HepG2 (cell line): ENCODE measurements around the gene TM9SF3. TPM values are rescaled to one million over a fixed set of nuclear protein-coding genes. Genes with fewer than 3 reads are reported as not detected.

Experiments used
- ATAC-seq: fragments of 200-7000 bp; cut with Tn5 transposase; 3 replicates; pipeline ENCODE4 v1.9.1; 2020; ENCODE audit warnings: mild to moderate bottlenecking, moderate library complexity
- BruUV-seq: library from RNA; stranded (reverse); fragments of 400-500 nt; replicated peaks from 2 replicates; lab custom pipeline; 2021; lab: Mats Ljungman, UMichigan
- CTCF ChIA-PET: fragments of 300-600 bp; formaldehyde crosslinking; extraction: SDS; loops from one replicate; lab custom pipeline; 2021; ENCODE audit warnings: low total read pairs, inconsistent platforms, low intra/inter-chr PET ratio; lab: Yijun Ruan, JAX
- POLR2A ChIA-PET: fragments of 350-600 bp; sonication (Branson Sonifier 250); formaldehyde crosslinking; loops from one replicate; lab custom pipeline; 2020; ENCODE audit warnings: antibody characterized with exemption, inconsistent platforms; lab: Yijun Ruan, JAX
- DNase-seq: peaks from one replicate; pipeline ENCODE4 v3.0.0-alpha.2; 2015; ENCODE audit warnings: low spot score
- FAIRE-seq: peaks from 3 replicates; lab custom pipeline; 2011; peaks lifted over from hg19 to GRCh38; lab: Jason Lieb, UNC
- H2AFZ ChIP-seq: one replicate; pipeline ENCODE4 v1.6.1; 2011; ENCODE audit warnings: low read length, inconsistent platforms
- H3K27ac ChIP-seq: fragments of 300-600 bp; 3 replicates; pipeline ENCODE4 v1.8.0; 2011; ENCODE audit warnings: mixed run types, mild to moderate bottlenecking, mixed read lengths, low read length, inconsistent platforms; ENCODE audit not compliant: insufficient read depth; ENCODE audit errors: extremely low read length
- H3K27me3 ChIP-seq, 2 experiments: fragments of 200-600 bp in 1 of 2; 2 replicates in 1 of 2; 3 replicates in 1 of 2; pipeline versions ENCODE4 v1.6.0 to v1.8.0; 2011; ENCODE audit warnings: low read length in 2 of 2, mild to moderate bottlenecking in 2 of 2, moderate library complexity in 2 of 2, inconsistent platforms in 1 of 2; ENCODE audit not compliant: insufficient read depth in 2 of 2, control insufficient read depth in 1 of 2
- H3K36me3 ChIP-seq, 2 experiments: fragments of 200-600 bp in 1 of 2; replicated peaks in 1 of 2; 2 replicates in 1 of 2; 3 replicates in 1 of 2; pipeline versions ENCODE4 v1.5.1 to v1.8.0; 2011; ENCODE audit warnings: low read length in 2 of 2, inconsistent platforms in 1 of 2; ENCODE audit not compliant: insufficient read depth in 2 of 2, control insufficient read depth in 1 of 2
- H3K4me1 ChIP-seq: 2 replicates; pipeline ENCODE4 v1.5.1; 2012; ENCODE audit warnings: low read length, inconsistent platforms; ENCODE audit not compliant: insufficient read depth
- H3K4me2 ChIP-seq: 2 replicates; pipeline ENCODE4 v1.6.0; 2011; ENCODE audit warnings: low read depth, low read length, inconsistent platforms
- H3K4me3 ChIP-seq, 3 experiments: fragments of 200-600 bp in 1 of 3; sonication (generic), shearing (Covaris generic) in 1 of 3; replicated peaks in 1 of 3; 2 replicates each; pipeline ENCODE4 v1.5.1; 2011 to 2016; ENCODE audit warnings: low read length in 3 of 3, inconsistent platforms in 2 of 3, low read depth in 2 of 3, mild to moderate bottlenecking in 2 of 3, control low read depth in 1 of 3, mixed read lengths in 1 of 3; ENCODE audit not compliant: insufficient read depth in 1 of 3
- H3K79me2 ChIP-seq: one replicate; pipeline ENCODE4 v1.6.1; 2011; ENCODE audit warnings: low read length, inconsistent platforms; ENCODE audit not compliant: insufficient read depth
- H3K9ac ChIP-seq: 2 replicates; pipeline ENCODE4 v1.6.0; 2011; ENCODE audit warnings: mild to moderate bottlenecking, low read depth, low read length, inconsistent platforms; ENCODE audit not compliant: insufficient read depth
- H3K9me3 ChIP-seq: 2 replicates; pipeline ENCODE4 v1.5.1; 2012; ENCODE audit warnings: mild to moderate bottlenecking, low read length
- H4K20me1 ChIP-seq: 2 replicates; pipeline ENCODE4 v1.6.0; 2011; ENCODE audit warnings: inconsistent platforms, mild to moderate bottlenecking, low read length, moderate library complexity; ENCODE audit not compliant: insufficient read depth
- DBP ChIP-seq: sonication (generic); formaldehyde crosslinking; IDR thresholded peaks from 2 replicates; pipeline ENCODE4 v1.4.0; 2020; ENCODE audit warnings: missing genetic modification reagents; ENCODE audit errors: not compliant biosample characterization
- HNF4A ChIP-seq: sonication (generic); formaldehyde crosslinking; IDR thresholded peaks from 2 replicates; pipeline ENCODE4 v1.4.0; 2020; ENCODE audit warnings: missing genetic modification reagents
- HNRNPK ChIP-seq: fragments of 200-400 bp; formaldehyde crosslinking; IDR thresholded peaks from 2 replicates; pipeline ENCODE4 v1.6.1; 2018; ENCODE audit warnings: low read length, low read depth, moderate library complexity, mild to moderate bottlenecking; ENCODE audit not compliant: poor library complexity, severe bottlenecking
- REL ChIP-seq: sonication (generic); formaldehyde crosslinking; conservative IDR thresholded peaks from 2 replicates; pipeline ENCODE4 v1.8.0; 2022; ENCODE audit warnings: mild to moderate bottlenecking, missing genetic modification reagents, moderate library complexity
- ZZZ3 ChIP-seq: sonication (generic); formaldehyde crosslinking; IDR thresholded peaks from 2 replicates; pipeline ENCODE4 v1.4.0; 2020; ENCODE audit warnings: missing genetic modification reagents, mild to moderate bottlenecking, borderline replicate concordance
- WGBS: methylation state at CpG from one replicate; pipeline ENCODE4 v1.1.6; 2017; ENCODE audit warnings: low lambda C conversion rate; 5-methylcytosine and 5-hydroxymethylcytosine counted together
- in situ Hi-C: cut with HindIII; loops from 2 replicates; pipeline ENCODE4 v1.10.0; 2017; ENCODE audit warnings: low pct_unique_long_range_greater_than_20kb; ENCODE audit not compliant: extremely low pct_ligation_motif_present
- intact Hi-C: fragments of 100-400 bp; cut with micrococcal nuclease; formaldehyde crosslinking; loops from one replicate; pipeline ENCODE4 v1.10.0; 2022; ENCODE audit not compliant: unreplicated experiment
- polyA plus RNA-seq, 8 experiments: library from polyadenylated mRNA; depleted of rRNA in 3 of 8; stranded (reverse) in 7 of 8; unstranded in 1 of 8; fragments of >200 nt; fragmentation: Illumina TruSeq in 4 of 8; extraction: Trizol in 4 of 8; gene quantifications; 2 replicates each; pipeline versions ENCODE4 v1.2.1 to v1.2.3, GENCODE V29; 2011 to 2016; ENCODE audit warnings: low read depth in 4 of 8, missing spikeins in 1 of 8, mixed read lengths in 1 of 8; ENCODE audit not compliant: insufficient read depth in 1 of 8
- total RNA-seq, 5 experiments: library from RNA; depleted of rRNA; stranded (reverse); fragments of >200 nt; fragmentation: Illumina TruSeq; extraction: Trizol; gene quantifications; 2 replicates each; pipeline ENCODE4 v1.2.3, GENCODE V29; 2016; ENCODE audit warnings: low read depth in 1 of 5

Gene TM9SF3
- total and polyA plus RNA-seq, 2 of the 13 experiments (the other 11 are each of a cell fraction or from before 2014, with no cell fraction given), result 43.8 to 120 TPM

DNA sequence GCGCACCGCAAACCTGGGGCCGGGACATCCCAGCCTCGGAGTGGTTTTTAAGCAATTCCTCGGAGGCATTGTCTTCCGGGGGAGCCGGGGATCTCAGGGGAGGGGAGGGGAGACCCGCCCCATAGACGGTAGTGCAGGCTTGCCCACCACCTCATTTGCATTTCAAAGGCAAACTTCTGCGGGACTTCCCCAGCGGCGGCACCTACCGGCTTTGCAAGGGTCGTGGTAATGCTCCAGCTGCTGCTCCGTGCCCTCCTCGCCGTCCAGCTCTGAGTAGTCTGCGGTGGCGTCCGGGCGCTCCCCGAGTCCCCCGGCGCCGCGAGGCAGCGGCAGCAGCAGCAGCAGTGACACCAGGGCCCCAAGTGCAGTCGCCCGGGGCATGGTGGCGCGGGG, 73.5 kb downstream of the TM9SF3 start:
- H3K27ac ChIP-seq, result no peak overlapping the region
- no peak for DNase-seq
- no CpG with 5 or more reads among the region's 31 CpGs for WGBS
- H3K9ac ChIP-seq, result no peak overlapping the region
- H3K36me3 ChIP-seq, result no peaks in the 10 kb centered on the region
- H3K79me2 ChIP-seq, result no peaks in the 10 kb centered on the region
- H3K4me2 ChIP-seq, result peak overlapping the region; percentile 97
- H2AFZ ChIP-seq, result no peak overlapping the region
- H3K4me3 ChIP-seq, result peak overlapping the region; percentile 55 to 71 (median 57)
- CTCF ChIA-PET, result no interaction called here
- peaks cover 35% of the 10 kb centered on the region for H3K4me1 ChIP-seq
- H4K20me1 ChIP-seq, result 0 out of 2 replicates have a peak, but pooled peaks cover 4% of the 10 kb centered on the region
- no peaks in the 10 kb centered on the region for H3K9me3 ChIP-seq
- TF ChIP-seq HNRNPK (no peak), DBP (CRISPR knock-in tag) (peak; percentile 23), HNF4A (CRISPR knock-in tag) (no peak), REL (CRISPR knock-in tag) (peak; percentile 38; the same call in 1 of the 2 replicates), ZZZ3 (CRISPR knock-in tag) (0 out of 2 replicates have a peak, but pooled peaks have one; percentile 5)
- ATAC-seq, result no peak
- intact Hi-C loops (loop anchor here (1.0 to 5.0 kb wide), 3 partner anchors 43 to 136 kb away; no protein-coding TSS in a partner anchor), in situ Hi-C loops (loop anchor here (5.0 kb wide), 1 partner anchor 116 kb away; no protein-coding TSS in a partner anchor)
- POLR2A ChIA-PET, result interaction anchor here (1.0 kb wide), 1 partner anchor 160 kb away, joined by 3 read pairs; no protein-coding TSS in a partner anchor
- no TSS peak for BruUV-seq
- FAIRE-seq, result no peak
- H3K27me3 ChIP-seq, result peaks cover 0 to 26% of the 10 kb centered on the region in 2 experiments; a peak in 4 of 5 replicates
